Measurements from ENCODE around the gene ALDH1L1.

The ALDH1L1 gene

GRCh38 chr3:126134219-126134975 is 46.0 kb downstream of the ALDH1L1 start:
- peak; percentile 15 to 48 for DNase-seq (ENCODE audit: low read depth in 2 of 2)

DNA sequence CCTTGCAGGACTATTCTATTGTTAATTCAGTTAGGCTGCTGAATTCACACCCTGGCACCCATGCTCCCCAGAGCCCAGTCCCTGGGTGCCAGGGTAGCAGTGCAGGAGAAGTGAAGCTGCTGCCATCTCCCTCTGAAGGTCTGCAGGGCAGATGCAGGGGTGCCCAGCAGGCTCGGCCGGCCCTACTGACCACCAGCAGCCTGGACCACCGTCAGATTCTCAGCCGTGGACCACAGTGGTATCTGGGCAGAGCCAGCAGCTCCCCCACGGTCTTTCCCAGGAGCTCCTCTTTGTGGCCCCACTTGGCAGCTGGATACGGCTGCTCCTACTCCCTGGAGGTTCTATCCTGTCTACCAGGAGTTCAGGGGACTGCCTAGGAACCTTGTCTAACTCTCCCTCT is 46.8 kb downstream of the ALDH1L1 start:
- DNase-seq (ENCODE audit: low read depth in 2 of 2): no peak

- DNase-seq (ENCODE audit: low read depth in 2 of 2): no peak
Measured at GRCh38 chr3:126132751-126133511, 47.5 kb downstream of the ALDH1L1 start.

- no peak for DNase-seq (ENCODE audit: low read depth in 2 of 2)
Measured at GRCh38 chr3:126131881-126132750, 48.3 kb downstream of the ALDH1L1 start.

GRCh38 chr3:126130981-126131745 is 49.2 kb downstream of the ALDH1L1 start:
- no peak for DNase-seq (ENCODE audit: low read depth in 2 of 2)

DNA sequence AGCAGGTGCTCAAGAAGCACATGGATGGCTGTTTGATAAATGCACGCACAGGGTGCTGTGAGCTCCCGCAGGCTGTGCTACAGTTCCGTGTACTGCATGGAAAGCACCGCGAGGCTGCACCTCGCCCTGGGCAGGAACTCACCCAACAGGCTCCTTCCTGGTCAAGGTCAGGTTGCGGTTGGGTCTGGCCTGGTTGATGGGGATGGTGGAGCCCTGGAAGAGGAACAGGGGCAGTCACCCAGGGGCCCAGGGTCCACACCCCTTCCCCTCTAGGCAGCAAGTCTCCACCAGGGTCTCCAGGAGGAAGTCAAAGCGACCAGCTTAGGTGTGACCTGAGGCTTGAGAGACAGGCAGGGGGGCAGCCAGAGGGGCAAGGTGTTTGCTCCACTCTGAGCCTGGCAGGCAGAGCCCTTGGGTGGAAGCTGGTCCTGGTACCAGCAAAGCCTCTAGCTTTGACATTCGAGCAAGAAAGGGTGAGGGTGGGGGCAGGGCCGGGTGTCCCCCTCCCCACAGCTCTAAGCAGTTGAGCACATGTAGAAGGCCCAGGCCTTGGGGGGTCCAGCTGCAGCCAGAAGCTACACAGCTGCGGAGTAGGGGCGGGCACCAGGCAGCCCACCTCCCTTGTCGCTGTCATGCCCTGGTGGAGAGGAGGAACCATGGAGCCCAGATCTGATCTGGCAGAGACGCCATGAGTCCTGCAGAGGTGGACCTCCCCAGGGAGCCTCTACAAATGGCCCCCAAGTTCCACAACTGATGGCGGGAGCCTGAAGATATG is 50.1 kb downstream of the ALDH1L1 start:
- DNase-seq (ENCODE audit: low read depth in 2 of 2): no peak

DNA sequence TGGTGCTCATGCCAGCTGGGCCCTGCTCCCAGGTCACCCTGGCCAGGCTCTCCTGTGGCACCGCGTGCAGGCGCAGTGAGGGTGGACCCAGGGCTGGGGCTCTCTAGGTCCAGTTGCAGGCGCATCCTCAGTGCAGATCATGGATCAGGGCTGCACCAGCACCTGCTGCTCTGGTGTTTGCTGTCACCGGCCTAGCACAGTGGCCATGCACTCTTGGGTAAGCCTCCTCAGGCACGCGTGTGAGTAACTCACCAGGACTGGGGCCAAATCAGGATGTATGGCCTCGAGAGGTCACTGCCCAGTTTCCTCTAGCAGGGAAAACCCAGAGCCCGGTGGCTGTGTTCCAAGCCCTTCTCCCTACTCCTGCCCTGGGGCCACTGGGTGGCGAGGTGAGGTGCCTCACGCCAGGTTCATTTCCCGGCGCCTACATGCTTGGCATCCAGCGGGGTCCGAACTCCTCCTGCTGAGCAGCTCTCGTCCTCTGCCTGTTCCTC is 50.9 kb downstream of the ALDH1L1 start:
- no peak for DNase-seq (ENCODE audit: low read depth in 2 of 2)

GRCh38 chr3:126128504-126129397 is 51.6 kb downstream of the ALDH1L1 start:
- DNase-seq (ENCODE audit: low read depth in 2 of 2): no peak

- DNase-seq (ENCODE audit: low read depth in 2 of 2): no peak
Measured at GRCh38 chr3:126127904-126128303, 52.5 kb downstream of the ALDH1L1 start.

GRCh38 chr3:126127452-126127851 is 52.9 kb downstream of the ALDH1L1 start:
- no peak for DNase-seq (ENCODE audit: low read depth in 2 of 2)

GRCh38 chr3:126126811-126127431 is 53.5 kb downstream of the ALDH1L1 start:
- DNase-seq (ENCODE audit: low read depth in 2 of 2): no peak

DNA sequence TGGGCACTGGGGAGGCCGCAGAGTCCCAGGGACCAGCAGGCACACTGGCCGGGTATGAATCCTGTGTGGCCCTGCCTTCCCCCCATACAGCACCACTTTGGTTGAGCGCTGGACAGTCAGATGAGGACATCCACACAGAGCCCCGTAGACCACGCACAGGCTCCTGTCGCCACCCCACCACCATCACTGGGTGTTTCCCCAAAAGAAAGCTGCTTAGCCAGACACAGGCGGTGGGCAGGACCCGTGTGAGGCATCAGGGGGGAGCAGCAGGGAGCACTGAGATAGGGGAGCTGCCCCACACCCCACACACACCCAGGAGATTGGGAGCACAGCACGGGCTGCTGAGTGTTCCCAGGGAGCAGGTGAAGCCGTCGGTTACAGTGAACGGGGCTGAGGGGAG is 54.1 kb downstream of the ALDH1L1 start:
- no peak for DNase-seq (ENCODE audit: low read depth in 2 of 2)

- no peak for DNase-seq (ENCODE audit: low read depth in 2 of 2)
Measured at GRCh38 chr3:126125781-126126251, 54.6 kb downstream of the ALDH1L1 start.

GRCh38 chr3:126125341-126125740 is 55.0 kb downstream of the ALDH1L1 start:
- DNase-seq (ENCODE audit: low read depth in 2 of 2): no peak

DNA sequence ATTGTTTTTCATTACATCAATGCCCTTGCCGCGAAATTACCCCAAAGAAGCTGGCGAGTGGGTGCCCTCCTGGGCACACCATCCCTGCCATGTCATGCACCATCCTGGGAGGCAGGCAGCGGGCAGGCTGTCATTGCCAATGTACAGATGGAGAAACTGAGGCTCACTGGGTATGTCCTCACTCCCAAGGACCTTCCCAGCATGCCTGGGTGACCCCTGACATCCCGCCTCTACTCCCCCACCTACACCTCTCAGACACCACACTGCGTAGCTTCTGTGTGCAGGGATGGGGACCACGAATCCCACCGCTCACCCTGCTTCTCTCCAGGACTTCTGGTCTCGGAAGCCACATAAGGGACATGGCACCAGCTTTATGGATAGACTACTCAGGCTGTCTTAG is 55.5 kb downstream of the ALDH1L1 start:
- DNase-seq (ENCODE audit: low read depth in 2 of 2): no peak

DNA sequence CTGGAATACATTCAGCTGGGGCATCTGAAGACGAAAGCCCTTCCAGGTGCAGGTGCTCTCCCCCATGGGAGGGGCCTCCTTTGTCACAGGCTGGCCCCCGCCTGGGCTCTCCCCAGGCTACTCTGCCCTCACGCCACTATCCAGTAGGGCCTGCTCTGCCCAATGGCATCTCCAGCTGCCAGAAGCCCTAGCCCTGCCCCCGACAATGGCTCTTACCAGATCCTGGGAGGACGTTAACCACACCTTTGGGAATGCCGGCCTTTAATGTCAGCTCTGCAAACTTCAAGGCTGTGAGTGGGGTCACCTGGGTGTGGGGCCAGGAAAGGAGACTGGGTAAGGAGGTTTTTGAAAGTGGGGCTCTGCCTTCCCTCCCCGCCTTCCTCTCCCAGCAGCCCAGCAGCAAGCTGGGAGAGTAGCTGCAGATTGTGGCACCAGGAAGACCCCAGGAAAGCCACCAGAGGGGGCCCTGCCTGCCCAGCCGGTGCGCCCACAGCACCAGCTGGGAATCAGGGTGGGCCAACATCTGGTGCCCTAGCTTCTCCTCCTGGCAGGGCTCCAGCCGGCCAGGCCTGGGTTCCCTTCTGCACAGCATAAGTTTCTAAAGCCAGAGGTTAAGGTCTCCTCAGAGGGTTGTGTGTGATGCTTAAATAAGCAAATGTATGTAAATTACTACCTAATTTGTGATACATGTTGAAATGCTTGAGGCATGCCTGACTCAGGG is 56.1 kb downstream of the ALDH1L1 start:
- no peak for DNase-seq (ENCODE audit: low read depth in 2 of 2)

GRCh38 chr3:126121632-126122031 is 58.8 kb downstream of the ALDH1L1 start:
- no peak for DNase-seq (ENCODE audit: low read depth in 2 of 2)

- DNase-seq (ENCODE audit: low read depth in 2 of 2): no peak
Measured at GRCh38 chr3:126121074-126121473, 59.3 kb downstream of the ALDH1L1 start.
